AG04450 (cell line): ENCODE measurements around the gene CYBC1. TPM values are rescaled to one million over a fixed set of nuclear protein-coding genes. Genes with fewer than 3 reads are reported as not detected.
A peak's percentile ranks its signal among the peaks of the same experiment; 100 is the strongest.

Experiments used
- CTCF ChIA-PET: fragments of 300-600, 350-600 bp; formaldehyde crosslinking; extraction: SDS; loops from one replicate; lab custom pipeline; 2022; ENCODE audit warnings: antibody characterized with exemption, inconsistent platforms; lab: Charles Lee
- POLR2A ChIA-PET: fragments of 350-600 bp; formaldehyde crosslinking; extraction: SDS; loops from one replicate; lab custom pipeline; 2021; ENCODE audit warnings: antibody characterized with exemption, inconsistent platforms; lab: Yijun Ruan, JAX
- DNase-seq: peaks from one replicate; pipeline ENCODE4 v3.0.0-alpha.2; 2011; ENCODE audit warnings: low read depth, low spot score
- H3K27ac ChIP-seq: one replicate; pipeline ENCODE4 v1.5.1; 2012; ENCODE audit warnings: low read depth, low read length, control low read depth
- H3K27me3 ChIP-seq: one replicate; pipeline ENCODE4 v1.6.0; 2012; ENCODE audit warnings: low read length; ENCODE audit not compliant: control insufficient read depth, insufficient read depth
- H3K4me3 ChIP-seq: 2 replicates; pipeline ENCODE4 v1.5.1; 2011; ENCODE audit warnings: mild to moderate bottlenecking, low read depth, low read length, control low read depth
- H3K9me3 ChIP-seq: 2 replicates; pipeline ENCODE4 v1.5.1; 2012; ENCODE audit warnings: low read length; ENCODE audit not compliant: control insufficient read depth, insufficient read depth
- polyA minus RNA-seq: library from RNA; depleted of rRNA, polyadenylated mRNA; stranded (reverse); fragments of >200 nt; gene quantifications from 2 replicates; pipeline ENCODE4 v1.2.3, GENCODE V29; 2011; rRNA and poly(A)+ RNA removed
- polyA plus RNA-seq: library from polyadenylated mRNA; depleted of rRNA; stranded (reverse); fragments of >200 nt; gene quantifications from 2 replicates; pipeline ENCODE4 v1.2.3, GENCODE V29; 2011; rRNA removed
- TF ChIP-seq, protein P1 (sequence below): IDR thresholded peaks from 2 replicates; pipeline ENCODE4 v1.5.1; 2011; ENCODE audit warnings: low read depth, low read length, control low read depth, inconsistent platforms

Gene CYBC1
- polyA plus RNA-seq (74.8 and 82.6 TPM in 2 replicates), polyA minus RNA-seq (53.9 and 85.7 TPM in 2 replicates)

- Histone ChIP-seq H3K27me3 (no peaks in the 10 kb centered on the region), H3K9me3 (peaks cover 13% of the 10 kb centered on the region; the same call in 1 of the 2 replicates), H3K4me3 (peak within 1 kb of the TSS; percentile 89), H3K27ac (peak within 1 kb of the TSS; percentile 39)
- POLR2A ChIA-PET = no interaction called here
- DNase-seq = peak; percentile 84
- CTCF ChIA-PET = interaction anchor here (0.6 kb wide), 1 partner anchor 94 kb away, joined by 3 read pairs; no protein-coding TSS in a partner anchor
- TF ChIP-seq, protein P1, sequence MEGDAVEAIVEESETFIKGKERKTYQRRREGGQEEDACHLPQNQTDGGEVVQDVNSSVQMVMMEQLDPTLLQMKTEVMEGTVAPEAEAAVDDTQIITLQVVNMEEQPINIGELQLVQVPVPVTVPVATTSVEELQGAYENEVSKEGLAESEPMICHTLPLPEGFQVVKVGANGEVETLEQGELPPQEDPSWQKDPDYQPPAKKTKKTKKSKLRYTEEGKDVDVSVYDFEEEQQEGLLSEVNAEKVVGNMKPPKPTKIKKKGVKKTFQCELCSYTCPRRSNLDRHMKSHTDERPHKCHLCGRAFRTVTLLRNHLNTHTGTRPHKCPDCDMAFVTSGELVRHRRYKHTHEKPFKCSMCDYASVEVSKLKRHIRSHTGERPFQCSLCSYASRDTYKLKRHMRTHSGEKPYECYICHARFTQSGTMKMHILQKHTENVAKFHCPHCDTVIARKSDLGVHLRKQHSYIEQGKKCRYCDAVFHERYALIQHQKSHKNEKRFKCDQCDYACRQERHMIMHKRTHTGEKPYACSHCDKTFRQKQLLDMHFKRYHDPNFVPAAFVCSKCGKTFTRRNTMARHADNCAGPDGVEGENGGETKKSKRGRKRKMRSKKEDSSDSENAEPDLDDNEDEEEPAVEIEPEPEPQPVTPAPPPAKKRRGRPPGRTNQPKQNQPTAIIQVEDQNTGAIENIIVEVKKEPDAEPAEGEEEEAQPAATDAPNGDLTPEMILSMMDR = no peak
Measured at GRCh38 chr17:82450357-82451106, at the start of gene CYBC1. Gene CYBC1, minus strand, starts transcription at chr17:82450752. Its CDS starts 1,498 bp downstream, at chr17:82449254.

- H3K9me3 ChIP-seq = no peaks in the 10 kb centered on the region; the same call in 1 of the 2 replicates
- POLR2A ChIA-PET = no interaction called here
- H3K27ac ChIP-seq = peak overlapping the region; percentile 65
- TF ChIP-seq, protein P1 = no peak
- DNase-seq = peak; percentile 55
- no peaks in the 10 kb centered on the region for H3K27me3 ChIP-seq
- H3K4me3 ChIP-seq = peak overlapping the region; percentile 60
- CTCF ChIA-PET = interaction anchor here (0.5 to 1.2 kb wide), 3 partner anchors 50 to 160 kb away, joined by 3 to 4 read pairs (median 3); no protein-coding TSS in a partner anchor
Measured at GRCh38 chr17:82497483-82498405, 47.2 kb upstream of the CYBC1 start.

- no peaks in the 10 kb centered on the region for H3K27me3 ChIP-seq
- H3K27ac ChIP-seq = no peak overlapping the region
- H3K9me3 ChIP-seq = no peaks in the 10 kb centered on the region; the same call in 1 of the 2 replicates
- DNase-seq = peak; percentile 84
- ChIA-PET CTCF (interaction anchor here (0.5 to 1.2 kb wide), 3 partner anchors 50 to 159 kb away, joined by 3 to 4 read pairs (median 3); no protein-coding TSS in a partner anchor), POLR2A (interaction anchor here (1.2 kb wide), 1 partner anchor 23 kb away, joined by 3 read pairs; the partner anchor contains the start of gene FOXK2)
- TF ChIP-seq, protein P1 = no peak
- H3K4me3 ChIP-seq = peak overlapping the region; percentile 71
Measured at GRCh38 chr17:82496529-82497434, 46.2 kb upstream of the CYBC1 start.

DNA sequence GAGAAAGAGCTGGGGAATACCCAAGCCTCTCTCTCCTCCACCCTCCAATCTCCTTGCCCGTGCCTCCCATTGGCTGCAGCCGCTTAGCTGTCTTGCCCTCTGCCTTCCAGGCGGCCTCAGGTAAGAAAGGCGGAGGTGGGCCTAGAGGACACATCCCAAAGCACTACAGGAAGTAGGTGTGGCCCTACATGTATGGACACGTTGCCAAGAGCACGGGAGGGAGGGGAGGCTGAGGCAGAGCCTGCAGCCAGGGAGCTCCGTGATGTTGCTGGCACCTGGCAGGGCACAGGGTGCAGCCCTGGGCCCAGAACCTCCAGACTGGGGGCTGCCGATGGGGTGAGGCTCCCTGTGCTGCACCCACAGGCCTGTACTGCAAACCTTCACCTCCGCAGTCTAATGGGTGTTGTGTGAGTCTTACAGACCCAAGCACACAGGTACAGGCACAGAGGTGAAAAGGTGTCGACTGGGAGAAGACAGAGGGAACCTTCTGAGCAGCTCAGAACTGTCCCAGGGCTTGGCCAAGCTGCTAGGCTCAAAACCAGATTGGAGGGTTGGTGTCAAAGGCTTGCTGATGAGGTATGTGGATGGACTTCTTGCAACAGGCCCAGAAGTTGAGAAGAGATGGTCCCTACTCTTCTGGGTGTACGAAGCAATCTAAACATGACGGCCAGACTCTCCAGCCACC, 45.4 kb upstream of the CYBC1 start:
- TF ChIP-seq, protein P1 = no peak
- Histone ChIP-seq H3K4me3 (no peak overlapping the region), H3K9me3 (no peaks in the 10 kb centered on the region; the same call in 1 of the 2 replicates), H3K27me3 (no peaks in the 10 kb centered on the region), H3K27ac (no peak overlapping the region)
- ChIA-PET CTCF (no interaction called here), POLR2A (interaction anchor here (0.6 to 1.2 kb wide), 2 partner anchors 10 to 24 kb away, joined by 3 read pairs; partner anchors contain the start of gene FOXK2)
- no peak for DNase-seq
